ENCODE results near the gene NAV1.

NAV1 gene

DNA sequence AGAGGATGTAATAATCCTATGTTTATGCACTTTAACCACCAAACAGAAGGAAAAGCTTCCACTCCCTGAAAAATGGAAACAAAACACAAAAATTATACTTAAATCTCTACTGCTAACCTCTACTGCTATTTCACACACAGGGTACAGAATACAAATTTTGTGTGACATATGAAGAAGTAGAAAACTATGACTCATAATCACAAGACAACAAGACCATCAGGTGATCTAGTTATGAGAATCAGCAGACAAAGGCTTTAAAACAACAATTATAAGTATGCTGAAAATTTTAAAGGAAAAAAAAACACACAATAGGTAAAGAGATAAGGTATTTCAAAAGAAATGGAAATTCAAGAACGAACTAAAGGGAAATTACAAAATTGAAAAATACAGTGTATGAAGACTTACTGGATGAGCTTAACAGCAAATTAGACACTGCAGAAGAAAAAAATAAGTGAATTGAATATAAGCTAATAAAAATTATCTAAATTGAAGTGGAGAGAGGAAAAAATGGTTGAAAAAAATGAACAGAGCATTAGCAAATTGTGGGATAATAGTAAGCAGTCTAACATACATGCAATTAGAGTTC is 13.6 kb upstream of the NAV1 start:
- no peak for DNase-seq (ENCODE audit: low read depth, low spot score)

DNA sequence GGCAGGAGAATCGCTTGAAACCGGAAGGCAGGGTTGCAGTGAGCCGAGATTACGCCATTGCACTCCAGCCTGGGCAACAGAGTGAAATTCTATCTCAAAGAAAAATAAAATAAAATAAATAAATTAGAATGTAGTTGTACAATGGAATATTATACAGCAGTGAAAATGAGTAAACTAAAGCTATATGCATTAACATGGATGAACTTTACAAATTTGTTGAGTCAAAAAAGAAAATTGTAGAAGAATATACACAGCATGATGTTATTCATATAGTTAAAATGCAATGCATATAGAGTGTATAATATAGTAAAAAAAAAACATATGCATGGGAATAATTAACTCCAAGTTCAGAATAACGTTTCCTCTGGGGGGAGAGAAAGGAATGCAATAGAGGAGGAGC is 11.0 kb upstream of the NAV1 start:
- no peak for DNase-seq (ENCODE audit: low read depth, low spot score)

- no peak for DNase-seq (ENCODE audit: low read depth, low spot score)
Observed at GRCh38 chr1:201528631-201529252, 10.2 kb upstream of the NAV1 start.

DNA sequence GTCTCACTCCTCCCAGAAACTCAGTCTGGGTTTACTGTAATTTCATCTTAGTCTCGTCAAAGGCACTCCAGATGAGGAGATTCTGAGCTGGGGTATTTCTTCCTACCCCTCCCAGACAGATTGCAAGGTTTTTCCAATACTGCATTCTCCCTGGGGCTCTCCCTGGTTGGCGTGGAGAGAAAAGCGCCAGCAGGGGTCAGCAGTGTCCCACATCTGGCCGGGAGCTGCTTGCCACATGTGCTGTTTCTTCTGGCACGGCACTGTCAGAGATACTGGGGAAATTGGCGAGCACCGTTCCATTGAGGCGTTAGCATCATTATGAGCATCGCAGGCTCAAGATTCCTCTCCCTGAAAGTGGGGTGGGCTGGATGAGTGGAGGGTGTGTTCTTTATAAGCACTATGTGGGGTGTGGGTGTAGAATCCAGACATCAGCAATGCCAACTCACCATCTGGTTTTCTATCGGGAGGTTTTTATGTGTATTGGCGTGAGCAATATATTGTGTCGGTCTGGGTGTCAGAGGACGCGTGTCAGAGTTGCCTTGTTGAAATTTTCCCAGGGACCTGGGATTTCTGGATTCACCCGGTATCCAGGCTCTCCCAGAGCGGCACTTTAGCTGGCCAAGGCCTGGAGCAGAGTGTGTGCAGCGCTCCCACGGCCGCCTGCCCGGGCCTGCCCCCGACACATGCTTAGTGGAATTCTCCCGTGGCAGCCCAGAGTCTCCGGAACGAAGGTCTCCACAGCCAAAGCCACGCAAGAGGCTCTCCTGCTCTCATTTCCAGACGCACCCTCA is 8.0 kb upstream of the NAV1 start:
- no peak for DNase-seq (ENCODE audit: low read depth, low spot score)

DNA sequence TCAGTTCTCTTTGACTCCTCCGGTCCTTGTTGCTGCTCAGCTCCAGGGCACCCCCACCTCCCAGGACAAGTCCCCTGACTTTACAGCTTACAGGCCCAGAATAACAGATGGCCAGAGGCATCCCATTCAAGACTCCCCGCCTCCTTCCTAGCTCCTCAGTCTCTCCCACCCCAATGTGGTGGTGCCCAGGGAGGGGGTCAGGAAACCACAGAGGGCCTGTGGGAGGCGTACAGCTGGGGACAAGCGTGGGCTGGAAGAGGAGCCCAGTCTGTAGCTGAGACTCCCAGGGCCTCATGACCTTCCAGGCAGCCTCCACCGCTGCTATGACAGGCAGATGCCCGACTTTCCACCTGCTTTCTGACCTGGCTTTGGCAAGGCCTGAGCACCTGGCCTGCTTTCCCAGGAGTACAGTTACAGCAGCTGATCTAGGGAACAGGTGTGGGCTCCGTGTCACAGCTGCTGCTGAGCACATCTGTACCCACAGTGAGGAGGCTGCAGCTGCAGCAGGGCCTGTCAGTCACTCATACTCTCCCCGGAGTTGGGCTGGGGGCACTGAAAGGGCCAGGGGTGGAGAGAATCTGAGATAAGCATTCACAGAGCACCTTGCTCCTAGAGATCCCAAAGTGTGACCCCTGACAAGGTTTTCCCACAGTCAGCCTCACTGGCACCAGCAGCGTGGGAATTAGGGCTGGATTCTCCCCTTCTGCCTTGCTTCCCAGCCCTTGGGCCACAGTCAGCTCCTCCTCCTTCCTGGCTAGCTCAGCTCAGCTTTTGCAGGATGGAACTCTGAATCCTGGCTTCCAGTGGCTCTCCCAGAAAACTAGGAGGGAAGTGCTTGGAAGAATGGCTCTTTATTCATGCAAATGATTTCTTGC is 7.1 kb upstream of the NAV1 start:
- no peak for DNase-seq (ENCODE audit: low read depth, low spot score)

GRCh38 chr1:201533836-201534235 is 5.1 kb upstream of the NAV1 start:
- DNase-seq (ENCODE audit: low read depth, low spot score): no peak

- no peak for DNase-seq (ENCODE audit: low read depth, low spot score)
Observed at GRCh38 chr1:201535046-201535918, 3.6 kb upstream of the NAV1 start.

DNA sequence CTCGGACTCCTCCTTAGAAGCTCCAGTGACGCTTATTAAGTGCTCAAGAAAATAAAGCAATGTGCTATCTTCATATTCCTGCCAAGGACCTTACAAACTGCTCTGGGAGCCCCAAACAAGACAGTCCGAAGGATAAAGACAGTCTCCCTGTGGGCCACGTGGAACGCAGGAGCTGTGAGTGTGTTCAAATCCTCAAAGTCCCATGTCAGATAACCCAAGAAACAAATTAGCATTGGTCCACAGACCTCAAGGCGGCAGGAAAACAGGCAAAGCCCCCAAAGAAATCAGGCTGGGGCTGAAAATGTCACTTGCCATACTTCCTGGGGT is 3.0 kb upstream of the NAV1 start:
- DNase-seq (ENCODE audit: low read depth, low spot score): no peak

DNA sequence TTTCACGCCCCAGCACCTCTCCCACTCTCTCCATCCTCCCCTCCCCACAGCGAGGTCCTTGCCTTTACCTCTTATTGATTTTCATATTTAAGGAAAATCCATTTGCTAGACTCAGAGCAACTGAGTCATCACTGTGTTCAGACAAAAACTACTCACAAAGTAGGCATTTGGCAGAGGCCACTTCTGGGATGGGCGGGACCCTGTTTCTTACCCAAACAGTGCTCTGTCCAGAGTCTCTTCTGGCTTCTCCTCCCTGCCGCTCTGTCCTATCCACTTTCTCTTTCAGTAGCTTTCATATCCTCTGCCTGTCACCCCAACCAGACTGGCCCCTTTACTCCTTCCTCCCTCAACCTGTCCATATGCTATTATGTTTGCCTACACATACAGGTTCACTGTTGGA is 2.4 kb upstream of the NAV1 start:
- no peak for DNase-seq (ENCODE audit: low read depth, low spot score)

DNA sequence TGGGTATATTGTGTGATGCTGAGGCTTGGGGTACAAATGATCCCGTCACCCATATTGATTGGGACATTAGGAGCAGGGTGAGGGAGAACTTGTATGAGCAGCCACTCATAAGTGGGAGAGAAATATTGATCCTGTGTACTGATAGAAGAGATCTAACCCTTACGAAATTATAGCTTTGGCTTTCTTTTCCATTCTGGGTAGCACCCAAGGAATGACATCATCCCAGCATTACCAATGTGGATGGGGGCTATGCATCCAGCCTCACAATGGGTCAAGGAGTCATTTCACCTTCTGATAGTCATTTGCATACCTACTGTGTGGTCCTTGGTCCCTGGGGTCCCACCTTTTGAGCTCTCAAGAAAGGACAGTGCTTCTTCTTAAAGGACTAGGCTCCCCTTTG is 1.9 kb upstream of the NAV1 start:
- DNase-seq (ENCODE audit: low read depth, low spot score): no peak

DNA sequence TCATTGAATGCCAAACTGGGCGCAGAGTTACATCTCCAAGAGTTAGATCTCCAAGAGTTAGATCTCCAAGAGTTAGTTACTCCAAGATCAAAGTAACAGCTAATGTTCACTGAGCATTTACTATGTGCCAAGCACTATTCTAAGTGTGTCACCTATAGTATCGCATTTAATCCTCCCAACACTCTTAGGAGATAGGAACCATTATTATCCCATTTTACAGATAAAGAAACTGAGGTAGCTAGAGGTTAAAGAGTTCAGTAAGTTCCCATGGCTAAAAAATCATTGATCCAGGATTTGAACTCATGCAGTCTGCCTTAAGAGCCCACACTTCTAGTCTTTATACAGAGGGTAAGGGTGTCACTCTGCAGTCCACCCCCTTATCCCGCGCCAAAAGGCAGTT is 1.5 kb upstream of the NAV1 start:
- no peak for DNase-seq (ENCODE audit: low read depth, low spot score)

DNA sequence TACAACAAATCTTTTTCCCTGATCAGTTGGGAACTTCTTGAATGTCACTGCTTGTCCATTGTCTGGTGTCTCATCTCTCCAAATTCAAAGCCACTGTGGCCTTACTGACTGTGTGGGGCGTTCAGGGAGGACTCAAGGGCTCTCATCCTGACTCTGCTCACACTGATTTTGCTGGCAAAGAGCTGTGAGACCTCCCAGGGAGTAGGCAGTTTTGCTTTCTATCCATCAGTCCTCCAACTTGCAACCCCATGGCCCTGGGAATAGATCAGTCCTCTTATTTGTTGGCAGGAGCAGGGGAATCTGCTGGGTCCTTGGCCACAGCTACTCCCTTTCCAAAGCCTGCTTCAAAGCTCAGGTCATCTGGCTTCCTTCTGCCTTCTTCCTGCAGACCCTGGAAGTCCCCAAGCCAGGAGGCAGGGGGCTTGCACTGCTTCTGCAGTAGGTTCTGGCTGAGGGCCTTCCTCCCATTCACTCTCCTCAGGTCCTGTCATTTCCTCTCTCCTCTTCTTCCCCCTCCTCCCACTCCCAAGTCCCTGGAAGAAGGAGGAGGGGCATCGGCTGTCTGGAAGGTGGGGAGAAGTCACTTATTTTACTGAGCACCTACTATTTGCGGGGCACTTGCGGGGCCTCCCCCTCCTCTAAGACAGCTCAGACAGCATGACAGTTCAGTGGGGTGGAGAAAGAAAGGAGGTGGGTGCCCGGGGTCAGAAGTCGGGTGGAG is 876 bp upstream of the NAV1 start:
- DNase-seq (ENCODE audit: low read depth, low spot score): no peak

DNA sequence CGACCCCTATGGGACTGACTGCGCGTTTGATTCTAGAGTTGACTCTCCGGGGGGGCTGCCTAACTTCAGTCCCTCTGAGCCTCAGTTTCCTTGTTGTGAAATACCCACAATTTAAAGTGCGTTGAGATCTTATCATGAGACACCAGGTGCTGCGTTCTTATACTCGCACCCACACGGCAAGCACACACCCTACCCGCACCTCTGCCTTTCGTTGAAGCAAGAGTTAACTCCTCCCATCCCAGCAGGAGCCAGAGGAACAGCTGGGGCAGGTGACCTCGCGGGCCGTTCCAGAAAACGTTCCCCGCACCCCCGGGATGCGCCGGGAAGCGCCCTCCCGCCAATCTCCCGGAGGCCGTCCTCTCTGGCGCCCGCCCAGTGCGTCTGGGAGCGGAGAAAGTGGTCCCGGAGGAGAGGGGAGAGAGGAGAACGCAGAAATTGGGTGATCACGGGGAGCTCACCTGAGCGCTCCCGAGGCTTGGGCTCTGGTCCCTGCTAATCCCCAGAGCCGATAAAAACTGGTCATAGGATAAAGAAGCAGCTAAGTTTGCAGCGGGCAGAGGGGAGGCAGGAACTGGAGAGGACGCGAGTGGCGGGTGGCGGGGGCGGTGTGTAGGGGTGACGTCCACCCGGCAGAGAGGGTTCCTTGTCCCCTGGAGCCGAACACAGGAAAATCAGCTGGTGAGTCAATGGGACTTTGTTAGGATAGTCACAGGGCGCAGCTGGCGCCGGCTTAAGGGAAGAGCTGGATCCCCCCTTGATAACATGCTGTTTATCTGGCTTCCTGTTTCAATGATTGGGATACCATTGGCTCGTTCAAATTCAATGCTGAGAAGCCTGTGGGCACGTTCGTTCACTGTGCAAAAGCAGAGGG is 869 bp downstream of the NAV1 start:
- no peak for DNase-seq (ENCODE audit: low read depth, low spot score)

GRCh38 chr1:201540846-201541735 is 2.2 kb downstream of the NAV1 start:
- no peak for DNase-seq (ENCODE audit: low read depth, low spot score)

- DNase-seq (ENCODE audit: low read depth, low spot score): no peak
Observed at GRCh38 chr1:201542309-201543035, 3.5 kb downstream of the NAV1 start.

- no peak for DNase-seq (ENCODE audit: low read depth, low spot score)
Observed at GRCh38 chr1:201543871-201544642, 5.1 kb downstream of the NAV1 start.

- DNase-seq (ENCODE audit: low read depth, low spot score): no peak
Observed at GRCh38 chr1:201544710-201545109, 5.8 kb downstream of the NAV1 start.
